SKM-1 treated with dmso at 0.1 percent for 144 hours (cell line): ENCODE measurements around the gene YOD1.

Source experiments
- DNase-seq: peaks from one replicate; lab custom pipeline; 2025; ENCODE audit not compliant: unreplicated experiment; lab: John Stamatoyannopoulos, UW

Gene YOD1

DNA sequence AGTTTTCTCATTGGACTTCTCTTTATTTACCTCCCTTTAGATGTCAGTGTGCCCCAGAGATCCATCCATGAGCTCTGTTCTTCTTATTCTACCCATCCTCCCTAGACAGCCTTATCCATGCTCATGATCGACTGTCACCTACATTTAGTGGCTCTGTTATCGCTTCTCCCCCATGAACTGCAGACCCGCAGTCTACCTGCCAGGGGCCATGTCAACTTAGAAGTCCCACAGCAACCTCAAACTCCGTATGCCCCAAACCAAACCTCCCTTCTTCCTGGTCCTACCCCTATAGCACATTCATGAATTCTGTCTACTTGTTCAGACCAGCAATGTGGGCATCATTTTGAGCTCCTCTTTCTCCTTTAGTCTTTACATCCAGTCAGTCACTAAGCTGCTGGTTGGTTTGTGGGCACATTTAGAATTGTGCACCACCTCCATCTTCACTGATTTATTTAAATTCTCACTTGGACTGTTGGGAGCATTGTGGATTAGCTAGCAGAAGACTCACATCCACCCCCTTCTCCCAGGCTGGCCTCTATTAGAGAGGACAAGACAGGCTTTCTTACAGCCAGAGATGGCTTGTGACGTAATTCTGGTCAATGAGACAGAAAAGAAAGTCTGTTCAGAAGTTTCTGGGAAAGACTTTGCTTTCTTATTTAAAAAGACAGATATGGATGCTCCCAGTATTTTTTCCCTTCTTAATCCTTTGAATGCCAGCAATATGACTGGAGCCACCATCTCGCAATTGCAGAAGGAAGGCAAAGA lies 37.5 kb downstream of the YOD1 start:
- no peak for DNase-seq

DNA sequence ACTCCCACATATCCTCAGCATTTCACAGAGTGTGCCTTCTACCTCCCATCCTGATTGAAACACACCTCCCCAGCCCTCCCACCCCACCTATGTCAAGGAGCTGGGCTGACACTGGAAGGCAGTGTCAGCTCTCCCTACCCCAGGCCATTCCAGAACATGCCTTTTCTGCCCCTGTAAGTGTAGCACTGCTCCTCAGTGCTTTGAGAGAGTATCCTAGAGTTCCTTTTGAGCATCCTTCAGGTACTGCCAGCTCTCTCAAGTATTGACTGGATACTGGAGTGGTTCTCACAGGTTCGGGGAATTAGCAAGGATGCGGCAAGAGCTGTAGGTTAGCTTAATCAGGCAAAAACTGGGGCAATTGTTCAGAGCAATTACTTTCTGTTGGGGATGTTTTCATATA lies 40.3 kb downstream of the YOD1 start:
- DNase-seq, result no peak

DNA sequence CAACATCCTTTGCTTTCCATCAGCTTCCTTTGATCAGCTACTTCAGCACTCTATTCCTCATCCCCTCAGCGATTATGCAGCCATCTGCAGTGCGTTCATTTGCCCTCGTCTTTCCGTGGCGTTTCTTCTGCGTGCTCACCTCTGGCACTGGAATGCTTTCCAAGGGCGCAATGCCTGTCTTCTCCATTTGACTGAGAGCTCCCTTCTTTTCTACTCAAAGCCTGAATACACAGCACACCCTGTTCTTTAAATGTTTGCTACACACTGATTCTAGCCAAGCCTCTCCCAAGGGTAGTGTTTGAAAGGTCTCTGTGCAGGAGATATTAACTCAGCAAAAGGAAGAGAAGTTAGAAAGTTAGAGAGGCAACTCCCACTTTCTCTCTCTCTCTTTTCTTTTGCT lies 41.1 kb downstream of the YOD1 start:
- no peak for DNase-seq

DNA sequence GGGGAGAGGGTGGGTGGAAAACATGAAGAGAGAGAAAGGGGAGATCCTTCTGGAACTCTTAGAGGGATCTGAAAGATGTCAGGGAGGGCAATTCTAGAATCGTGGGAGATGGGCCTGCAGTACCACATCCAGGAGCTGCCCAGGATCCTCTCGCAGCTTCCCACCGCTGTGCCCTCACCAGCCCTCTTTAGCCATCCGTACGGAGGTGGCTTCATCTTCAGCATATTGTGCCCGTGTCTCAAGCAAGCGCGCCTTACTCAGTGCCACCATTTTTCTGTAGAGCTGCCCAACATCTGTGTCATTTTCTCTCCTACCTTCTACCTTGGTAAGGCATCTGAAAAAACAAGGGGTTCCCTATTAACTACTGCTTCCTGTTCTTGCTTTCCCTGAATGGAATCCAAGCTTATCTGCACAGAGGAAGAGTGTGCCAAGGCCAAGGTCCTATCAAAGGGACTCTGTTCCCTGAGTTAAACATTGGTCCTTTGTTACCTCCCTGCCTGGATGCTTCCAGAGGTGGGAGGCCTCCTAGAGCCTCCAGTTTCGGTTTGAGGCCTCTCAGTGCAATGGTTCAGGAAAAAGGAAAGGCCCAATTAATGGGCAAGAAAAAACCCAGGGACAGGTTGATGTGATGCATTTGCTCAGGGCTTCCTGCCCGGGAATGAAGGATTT lies 41.7 kb downstream of the YOD1 start:
- DNase-seq, result no peak

DNA sequence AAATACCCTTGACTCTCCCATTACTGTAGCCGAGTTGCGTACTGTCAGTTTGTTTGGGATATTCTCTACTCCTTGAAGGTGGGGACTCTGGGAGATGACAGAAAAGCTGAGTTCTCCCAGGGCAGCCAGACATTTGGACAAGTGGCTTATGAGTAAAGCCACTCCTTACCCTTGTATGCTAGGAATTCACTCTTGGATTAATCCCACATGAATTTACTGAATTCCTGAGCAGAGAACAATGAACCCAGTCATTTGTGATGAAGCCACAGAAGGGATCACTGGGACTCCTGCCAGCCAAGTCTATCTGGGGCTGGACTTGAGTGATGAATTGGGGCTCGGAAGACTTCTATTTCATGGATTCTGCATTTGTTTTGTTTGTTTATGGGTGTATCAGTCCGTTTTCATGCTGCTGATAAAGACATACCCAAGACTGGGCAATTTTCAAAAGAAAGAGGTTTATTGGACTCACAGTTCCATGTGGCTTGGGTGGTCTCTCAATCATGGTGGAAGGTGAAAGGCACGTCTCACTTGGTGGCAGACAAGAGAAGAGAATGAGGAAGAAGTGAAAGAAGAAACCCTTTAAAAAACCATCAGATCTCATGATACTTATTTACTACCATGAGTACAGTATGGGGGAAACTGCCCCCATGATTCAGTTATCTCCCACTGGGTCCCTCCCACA lies 43.5 kb downstream of the YOD1 start:
- DNase-seq, result no peak

DNA sequence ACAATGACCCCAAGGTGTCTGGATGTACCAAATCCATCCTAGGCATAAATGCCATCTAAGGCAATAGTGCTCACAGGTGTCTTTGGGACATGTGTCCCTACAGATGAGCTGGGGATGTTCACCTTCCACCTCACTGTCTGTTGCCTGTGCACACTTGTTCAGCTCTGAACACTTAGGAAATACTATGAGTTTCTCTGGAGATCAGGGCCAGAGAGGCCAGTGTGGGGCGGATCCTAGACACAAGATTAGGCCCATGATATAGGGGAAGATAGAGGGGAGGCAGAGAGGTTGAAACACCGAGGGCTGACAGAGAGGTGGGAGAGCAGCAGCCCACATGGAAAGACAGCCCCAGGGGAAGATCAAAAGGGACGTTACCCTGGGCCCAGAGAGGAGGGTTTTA lies 44.1 kb downstream of the YOD1 start:
- no peak for DNase-seq

DNA sequence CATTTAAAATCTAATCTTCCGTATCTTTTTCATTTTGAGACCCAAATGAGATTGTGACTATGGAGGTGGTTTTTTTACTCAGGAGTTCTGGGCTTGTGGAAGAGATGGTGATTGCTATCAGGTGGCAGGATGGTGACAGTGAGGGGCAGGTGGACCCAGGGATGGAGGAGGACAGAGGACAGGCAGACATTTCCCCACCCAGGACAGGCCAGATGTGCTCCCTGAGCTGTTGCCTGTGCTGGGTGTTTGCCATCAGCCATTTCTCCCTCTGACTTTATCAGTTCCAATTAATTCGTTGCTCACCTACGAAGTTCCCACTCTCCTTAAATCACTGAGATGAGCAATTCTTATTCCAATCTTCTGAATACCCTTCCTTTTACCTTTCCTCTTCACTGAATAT lies 44.9 kb downstream of the YOD1 start:
- DNase-seq, result no peak

DNA sequence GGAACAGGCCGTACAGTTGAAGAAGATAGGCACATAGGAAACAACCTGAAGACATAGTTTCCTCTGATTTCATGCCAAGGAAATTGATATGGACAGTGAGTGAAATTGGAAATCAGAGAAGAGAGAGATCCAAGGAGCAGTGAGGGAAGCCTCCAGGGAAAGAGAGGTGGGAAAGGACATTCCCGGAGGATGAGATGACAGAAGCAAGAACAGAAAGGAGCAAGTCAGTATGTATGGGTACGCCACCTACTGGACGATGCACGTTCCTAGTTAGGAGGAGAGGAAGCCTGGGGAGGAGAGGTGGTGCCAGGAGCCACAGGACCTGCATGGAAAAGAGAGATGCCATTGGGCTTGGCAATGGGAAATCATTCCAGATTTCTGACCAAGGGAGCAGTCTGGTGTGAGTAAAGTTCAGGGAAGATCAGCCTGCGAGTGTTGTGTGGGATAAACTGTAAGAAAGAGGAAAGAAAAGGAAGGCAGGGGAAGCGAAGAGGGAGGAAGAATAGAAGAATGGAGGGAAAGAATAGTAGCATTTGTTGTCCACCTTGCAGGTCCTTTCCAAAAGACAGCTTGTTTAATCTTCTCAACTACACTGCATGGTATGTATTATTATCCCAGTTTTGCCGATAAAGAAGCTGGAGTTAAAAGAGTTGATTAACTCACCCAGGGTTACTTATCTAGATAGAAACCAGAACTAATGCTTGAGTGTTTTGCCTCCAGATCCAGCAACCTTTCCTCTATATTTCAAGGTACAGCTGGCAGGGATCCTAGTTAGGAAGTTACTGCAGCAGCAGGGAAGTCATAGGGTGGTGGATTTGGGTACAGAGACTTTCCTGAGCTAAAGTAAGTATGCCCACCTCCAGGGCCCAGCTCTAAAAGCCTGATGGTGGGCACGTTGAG lies 45.8 kb downstream of the YOD1 start:
- peak; percentile 68 for DNase-seq

DNA sequence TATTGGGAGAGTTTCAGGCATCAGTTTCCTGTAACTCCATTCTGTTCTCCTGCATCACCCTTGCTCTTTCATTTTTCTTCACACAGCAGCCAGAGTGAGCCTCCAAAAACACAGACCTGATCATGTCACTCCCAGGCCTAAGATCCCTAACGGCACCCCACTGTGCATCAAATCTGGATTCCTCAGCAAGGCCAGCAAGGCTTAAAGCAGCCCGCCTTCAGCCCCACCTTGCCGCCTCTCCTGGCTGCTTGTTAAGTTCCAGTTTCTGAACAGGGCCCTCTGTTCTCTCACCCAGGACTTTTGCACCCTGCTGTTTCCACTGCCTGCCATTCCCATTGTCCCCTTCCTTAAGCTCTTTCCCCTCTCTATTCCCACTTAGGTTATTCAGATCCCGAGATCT lies 47.8 kb downstream of the YOD1 start:
- no peak for DNase-seq

DNA sequence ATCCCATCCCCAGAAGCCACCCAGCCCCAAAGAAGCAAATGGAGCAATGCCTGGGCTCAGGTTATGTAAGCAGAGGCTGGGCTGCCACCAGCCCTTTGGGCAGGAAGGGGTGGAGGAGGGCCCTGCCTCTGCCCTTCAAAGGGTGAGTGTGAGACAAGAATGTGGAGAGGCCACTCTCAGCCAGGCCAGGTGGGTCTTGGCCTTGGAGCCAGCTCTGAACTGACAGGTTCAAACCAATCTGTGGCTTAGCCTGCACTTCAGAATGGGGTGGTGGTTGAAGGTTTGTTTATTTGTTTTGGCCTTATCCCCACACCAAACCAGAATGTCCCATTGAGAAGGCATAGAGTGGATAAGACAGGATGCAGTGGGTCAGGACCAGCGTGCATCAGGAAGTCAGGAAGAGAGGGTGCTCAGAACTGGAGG lies 48.3 kb downstream of the YOD1 start:
- DNase-seq, result no peak

DNA sequence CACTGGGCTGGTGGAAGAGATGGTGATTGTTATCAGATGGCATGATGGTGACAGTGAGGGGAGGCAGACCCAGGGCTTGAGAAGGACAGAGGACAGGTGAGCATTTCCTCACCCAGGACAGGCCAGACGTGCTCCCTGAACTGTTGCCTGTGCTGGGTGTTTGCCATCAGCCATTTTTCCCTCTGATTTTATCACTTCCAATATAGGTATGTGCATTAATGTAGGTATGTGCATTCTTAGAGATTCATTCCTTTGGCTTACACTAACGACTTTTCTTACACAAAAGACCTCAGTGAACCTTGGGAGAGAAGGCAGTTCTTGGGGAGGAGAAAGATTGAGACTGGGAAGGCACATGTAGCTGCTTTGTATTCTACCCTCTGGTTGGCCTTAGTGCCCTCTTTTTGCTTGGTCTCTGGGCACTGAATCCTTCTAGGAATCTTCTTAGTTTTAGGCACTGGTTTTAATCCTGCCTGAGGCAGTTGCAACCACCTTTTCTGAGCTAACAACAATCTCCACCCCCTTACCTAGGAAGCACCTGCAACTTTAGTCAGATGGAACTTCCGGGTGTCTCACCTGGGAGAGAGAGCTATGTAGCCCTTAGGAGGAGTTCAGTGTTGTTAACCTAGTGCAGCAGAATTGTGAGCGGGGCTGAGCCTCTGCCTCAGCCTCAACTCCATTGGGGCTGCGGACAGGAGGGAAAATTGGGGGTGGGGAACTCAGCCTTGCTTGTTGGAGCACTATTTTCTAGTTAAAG lies 49.3 kb downstream of the YOD1 start:
- DNase-seq, result no peak

DNA sequence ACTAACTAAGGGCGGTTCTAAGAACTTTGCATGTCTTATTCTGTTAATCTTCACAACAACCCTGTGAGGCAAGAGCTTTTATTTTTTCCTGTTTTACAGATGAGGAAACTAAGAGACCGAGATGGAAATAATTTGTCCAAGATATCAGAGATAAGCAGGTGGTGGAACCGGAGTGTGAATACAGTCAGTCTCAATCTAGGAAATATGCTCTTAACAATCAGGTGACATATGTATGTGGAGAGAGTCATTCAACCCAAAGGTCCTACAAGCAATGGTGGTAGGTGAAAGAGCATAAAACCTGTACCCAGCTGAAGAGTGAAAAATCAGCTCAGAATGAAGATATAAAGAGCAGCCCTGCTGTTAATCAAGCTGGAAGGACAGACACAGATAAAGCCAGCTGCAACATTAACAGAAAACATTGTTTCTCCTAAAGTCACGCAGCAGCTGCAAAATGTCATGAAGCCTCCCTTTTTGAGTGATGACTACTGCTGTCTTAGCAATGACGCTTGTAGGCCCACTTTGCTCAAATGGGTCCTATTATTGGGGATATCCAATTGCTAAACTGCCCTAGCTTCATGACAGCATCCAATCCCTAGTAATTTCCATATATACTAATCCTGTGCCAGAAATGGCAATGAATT lies 50.2 kb downstream of the YOD1 start:
- DNase-seq, result no peak

DNA sequence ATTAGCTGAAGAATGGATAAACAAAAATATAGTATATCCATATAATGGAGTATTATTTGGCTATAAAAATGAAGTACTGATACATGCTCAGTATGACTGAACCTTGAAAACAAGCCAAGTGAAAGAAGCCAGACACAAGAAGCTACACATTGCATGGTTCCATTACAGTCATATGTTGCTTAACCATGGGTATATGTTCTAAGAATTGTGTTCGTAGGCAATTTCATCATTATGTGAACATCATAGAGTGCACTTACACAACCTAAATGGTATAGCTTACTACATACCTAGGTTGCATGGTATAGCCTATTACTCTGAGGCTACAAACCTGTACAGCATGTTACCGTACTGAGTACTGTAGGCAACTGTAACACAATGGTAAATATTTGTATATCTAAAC lies 52.2 kb downstream of the YOD1 start:
- no peak for DNase-seq
